AG09309 (cell line): ENCODE data around the gene TICAM2.

Experiments
- DNase-seq: peaks from one replicate; pipeline ENCODE4 v3.0.0-alpha.2; 2010; ENCODE audit warnings: low read depth
- H3K4me3 ChIP-seq: 2 replicates; pipeline ENCODE4 v1.5.1; 2011; ENCODE audit warnings: mild to moderate bottlenecking, low read depth, low read length, moderate library complexity; ENCODE audit not compliant: control insufficient read depth
- CTCF ChIP-seq: IDR thresholded peaks from 2 replicates; pipeline ENCODE4 v1.5.1; 2011; ENCODE audit warnings: mild to moderate bottlenecking, low read depth, low read length, inconsistent platforms; ENCODE audit not compliant: insufficient read depth, control insufficient read depth; ENCODE audit errors: missing control alignments

The TICAM2 gene

GRCh38 chr5:115575167-115576070 is 26.9 kb downstream of the TICAM2 start:
- no peak for DNase-seq
- TF ChIP-seq CTCF, result no peak
- no peak overlapping the region for H3K4me3 ChIP-seq

GRCh38 chr5:115573133-115573532 is 29.1 kb downstream of the TICAM2 start:
- no peak for DNase-seq
- no peak overlapping the region for H3K4me3 ChIP-seq
- TF ChIP-seq CTCF, result no peak

- no peak overlapping the region for H3K4me3 ChIP-seq
- TF ChIP-seq CTCF, result no peak
- no peak for DNase-seq
Measured at GRCh38 chr5:115571441-115571878, 30.8 kb downstream of the TICAM2 start.

- no peak overlapping the region for H3K4me3 ChIP-seq
- TF ChIP-seq CTCF, result no peak
- no peak for DNase-seq
Measured at GRCh38 chr5:115568668-115569067, 33.6 kb downstream of the TICAM2 start.

GRCh38 chr5:115565233-115565632 is 37.0 kb downstream of the TICAM2 start:
- no peak for DNase-seq
- TF ChIP-seq CTCF, result no peak
- H3K4me3 ChIP-seq, result no peak overlapping the region

GRCh38 chr5:115561176-115561575 is 41.1 kb downstream of the TICAM2 start:
- H3K4me3 ChIP-seq, result no peak overlapping the region
- TF ChIP-seq CTCF, result no peak
- DNase-seq, result no peak
